Heart right ventricle (tissue), 16 donors: ENCODE measurements around the gene TPSB2. TPM values are rescaled to one million over a fixed set of nuclear protein-coding genes. Genes with fewer than 3 reads are reported as not detected.
A peak's percentile ranks its signal among the peaks of the same experiment; 100 is the strongest.
"Not testable (repeated sequence)": the region's sequence is repeated elsewhere in the genome, so short reads cannot be mapped to it uniquely, and the experiment has no call there.

ENCODE experiments used
- ATAC-seq, 8 donors: fragments of 200-7000 bp; cut with Tn5 transposase; one replicate each; pipeline ENCODE4 v1.9.1; 2020; ENCODE audit warnings: mild to moderate bottlenecking in 8 of 8, moderate library complexity in 8 of 8, moderate number of reproducible peaks in 1 of 8
- DNase-seq, 2 donors: peaks; one replicate each; pipeline ENCODE4 v3.0.0-alpha.2; 2020
- H3K27ac ChIP-seq, 10 donors: fragments of 200-600 bp; sonication (generic) in 2 of 10; one replicate each; pipeline versions ENCODE4 v1.5.0 to v1.8.0; 2020 to 2022; ENCODE audit warnings: mild to moderate bottlenecking in 3 of 10
- H3K27me3 ChIP-seq, 7 donors: fragments of 200-600 bp; one replicate each; pipeline ENCODE4 v1.8.0; 2021 to 2022; ENCODE audit warnings: mild to moderate bottlenecking in 2 of 7
- H3K36me3 ChIP-seq, 9 donors: fragments of 200-600 bp; sonication (generic) in 1 of 9; one replicate each; pipeline versions ENCODE4 v1.5.0 to v1.8.0; 2020 to 2022; ENCODE audit warnings: mild to moderate bottlenecking in 2 of 9
- H3K4me1 ChIP-seq, 9 donors: fragments of 200-600 bp; sonication (generic) in 1 of 9; one replicate each; pipeline versions ENCODE4 v1.5.0 to v1.8.0; 2020 to 2022; ENCODE audit warnings: mild to moderate bottlenecking in 4 of 9
- H3K4me3 ChIP-seq, 10 donors: fragments of 200-600 bp; sonication (generic) in 2 of 10; one replicate each; pipeline versions ENCODE4 v1.5.0 to v1.8.0; 2020 to 2022; ENCODE audit warnings: mild to moderate bottlenecking in 7 of 10, moderate library complexity in 2 of 10
- H3K9me3 ChIP-seq, 11 donors: fragments of 200-600 bp in 10 of 11; sonication (generic) in 2 of 11; one replicate each; pipeline versions ENCODE4 v1.5.0 to v1.8.0; 2013 to 2022; ENCODE audit warnings: mild to moderate bottlenecking in 2 of 11, control low read depth in 1 of 11, moderate library complexity in 1 of 11
- WGBS, 2 donors: extraction: QIAGEN DNeasy Blood & Tissue Kit; methylation state at CpG; one replicate each; pipeline ENCODE4 v1.1.7; 2013; ENCODE audit warnings: inconsistent platforms in 1 of 2; 5-methylcytosine and 5-hydroxymethylcytosine counted together
- intact Hi-C, 10 donors: fragments of 100-400 bp; cut with DNase I; formaldehyde crosslinking; loops; one replicate each; pipeline versions ENCODE4 v1.11.1 to v1.14.2; 2022
- polyA plus RNA-seq, 2 donors: library from polyadenylated mRNA; stranded (reverse); fragments of 200-250 nt; gene quantifications; one replicate each; pipeline ENCODE4 v1.2.3, GENCODE V29; 2013
- total RNA-seq, 10 donors: library from RNA; stranded (reverse); fragmentation: NEBNext Ultra II Directional in 3 of 10; extraction: Animal tissue kit (Norgen Biotek cat#: 25700) in 3 of 10; gene quantifications; one replicate each; pipeline versions ENCODE4 v1.2.1 to v1.2.4, GENCODE V29; 2021 to 2023
- TF ChIP-seq, protein P1 (sequence below), 9 donors: fragments of 200-600 bp; sonication (generic) in 2 of 9; IDR thresholded peaks; one replicate each; pipeline versions ENCODE4 v1.5.0 to v1.8.0; 2021 to 2022; ENCODE audit warnings: antibody characterized with exemption in 9 of 9, mild to moderate bottlenecking in 5 of 9, moderate library complexity in 1 of 9
- donor health status: Arrhythmogenic right ventricular cardiomyopathy.
- donor health status: ischemic (EF 13 %, LVEDD 7.1; RV severe dilation, severe dysfunction).
- donor health status: healthy with polysubstance abuse.
- donor health status: DM: no; HTN: yes; CAD: no.
- donor health status: DM: no; HTN: no; CAD: no.
- donor health status: ischemic (EF 25% LVEDD 6.9; RV normal size, moderate dysfunction).
- donor health status: ischemic (EF 25% LVEDD 5.7; RV mildly dilated, moderate dysfunction).
- donor health status: healthy.
- donor health status: DM: yes; HTN: yes; CAD: no.
- donor health status: Ischemic cardiomyopathy.
- donor health status: ischemic (EF 35%, LVEDD 5.7; RV mildly dilated, moderate dysfunction).
- donor health status: nonischemic (EF 11% LVEDD 7.7; RV severe dilation, severe dysfunction).
- donor health status: DM: yes; HTN: yes; CAD: no.
- donor health status: PGD.
- donor health status: ischemic (EF 29% LVEDD 5.4; RV normal size, mild dysfunction).
- donor health status: nonischemic (EF 23%, LVEDD 6.1; RV moderate dilation, normal function).

Gene TPSB2
- total and polyA plus RNA-seq, 12 donors, result 0.33 to 6.4 (median 1.9) TPM

DNA sequence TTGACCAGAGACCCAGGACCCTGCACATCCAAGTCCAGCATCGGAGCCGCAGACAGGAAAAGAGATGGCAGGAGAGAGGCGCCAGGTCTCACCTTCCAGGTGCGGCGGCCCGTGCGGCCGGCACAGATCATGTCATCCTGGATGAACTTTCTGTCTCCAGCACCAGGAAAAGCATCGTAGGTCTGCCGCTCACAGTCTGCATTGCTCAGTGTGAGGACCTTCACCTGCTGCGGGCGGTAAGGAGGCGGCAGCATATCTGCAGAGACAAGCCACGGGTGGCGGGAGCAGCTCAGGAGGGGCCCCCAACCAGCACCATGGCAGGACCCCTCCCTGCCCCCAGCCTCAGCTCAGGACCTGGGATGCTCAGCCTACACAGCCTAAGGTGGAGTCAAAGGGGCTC lies 43.8 kb upstream of the TPSB2 start:
- ATAC-seq, result no peak
- TF ChIP-seq, protein P1, sequence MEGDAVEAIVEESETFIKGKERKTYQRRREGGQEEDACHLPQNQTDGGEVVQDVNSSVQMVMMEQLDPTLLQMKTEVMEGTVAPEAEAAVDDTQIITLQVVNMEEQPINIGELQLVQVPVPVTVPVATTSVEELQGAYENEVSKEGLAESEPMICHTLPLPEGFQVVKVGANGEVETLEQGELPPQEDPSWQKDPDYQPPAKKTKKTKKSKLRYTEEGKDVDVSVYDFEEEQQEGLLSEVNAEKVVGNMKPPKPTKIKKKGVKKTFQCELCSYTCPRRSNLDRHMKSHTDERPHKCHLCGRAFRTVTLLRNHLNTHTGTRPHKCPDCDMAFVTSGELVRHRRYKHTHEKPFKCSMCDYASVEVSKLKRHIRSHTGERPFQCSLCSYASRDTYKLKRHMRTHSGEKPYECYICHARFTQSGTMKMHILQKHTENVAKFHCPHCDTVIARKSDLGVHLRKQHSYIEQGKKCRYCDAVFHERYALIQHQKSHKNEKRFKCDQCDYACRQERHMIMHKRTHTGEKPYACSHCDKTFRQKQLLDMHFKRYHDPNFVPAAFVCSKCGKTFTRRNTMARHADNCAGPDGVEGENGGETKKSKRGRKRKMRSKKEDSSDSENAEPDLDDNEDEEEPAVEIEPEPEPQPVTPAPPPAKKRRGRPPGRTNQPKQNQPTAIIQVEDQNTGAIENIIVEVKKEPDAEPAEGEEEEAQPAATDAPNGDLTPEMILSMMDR (IDR thresholded peaks at IDR 0.05), result no peak
- no peaks in the 10 kb centered on the region for H3K36me3 ChIP-seq
- H3K27me3 ChIP-seq, result peaks cover 0 to 38% (median 27%) of the 10 kb centered on the region in 7 donors
- WGBS, 2 donors, result 87 to 88% methylated on average over 15 of the region's 15 CpGs
- DNase-seq, result no peak
- intact Hi-C loops, result no loop called here
- H3K27ac ChIP-seq, result no peak overlapping the region
- H3K9me3 ChIP-seq, result no peaks in the 10 kb centered on the region
- peaks cover 0 to 7% (median 3%) of the 10 kb centered on the region in 9 donors for H3K4me1 ChIP-seq
- no peak overlapping the region for H3K4me3 ChIP-seq

DNA sequence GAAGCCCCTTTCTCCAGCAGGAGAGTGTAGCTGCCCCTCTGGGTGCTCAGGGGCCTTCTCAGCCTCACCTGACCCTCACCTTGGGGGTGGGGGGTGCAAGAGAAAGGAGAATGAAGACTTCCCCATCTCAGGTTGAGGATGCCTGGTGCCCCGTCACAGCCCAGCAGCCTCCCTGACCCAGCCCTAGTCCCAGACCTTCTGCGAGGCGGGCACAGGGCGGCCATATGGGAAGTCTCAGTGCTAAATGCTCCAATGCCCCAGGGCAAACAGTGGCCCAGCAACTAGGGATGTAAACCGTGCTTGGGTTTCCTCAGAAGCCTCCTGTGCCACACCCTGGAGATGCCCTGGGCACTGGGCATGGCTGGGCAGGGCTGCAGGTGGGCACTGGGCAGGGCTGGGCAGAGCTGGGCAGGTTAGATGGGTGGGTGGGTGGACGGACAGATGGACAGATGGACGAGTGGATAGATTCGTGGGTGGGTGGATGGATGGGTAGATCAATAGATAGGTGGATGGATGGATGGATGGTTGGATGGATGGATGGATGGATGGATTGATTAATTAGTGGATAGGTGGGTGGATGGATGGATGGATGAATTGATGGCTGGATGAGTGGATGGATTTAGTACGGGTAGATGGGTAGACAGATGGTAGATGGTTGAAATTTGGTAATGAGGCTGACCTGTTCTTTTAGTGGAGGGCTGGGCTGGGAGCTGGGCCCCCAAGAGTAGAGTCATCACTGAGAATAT lies 42.6 kb upstream of the TPSB2 start:
- H3K9me3 ChIP-seq, result no peaks in the 10 kb centered on the region
- ATAC-seq (no peak), DNase-seq (no peak)
- peaks cover 0 to 7% (median 3%) of the 10 kb centered on the region in 9 donors for H3K4me1 ChIP-seq
- TF ChIP-seq, protein P1 (IDR thresholded peaks at IDR 0.05), result no peak
- no peaks in the 10 kb centered on the region for H3K36me3 ChIP-seq
- no peak overlapping the region for H3K4me3 ChIP-seq
- H3K27me3 ChIP-seq, result peaks cover 0 to 29% (median 17%) of the 10 kb centered on the region in 7 donors
- intact Hi-C loops, result no loop called here
- 74 to 75% methylated on average over 9 of the region's 9 CpGs for WGBS, 2 donors
- no peak overlapping the region for H3K27ac ChIP-seq

DNA sequence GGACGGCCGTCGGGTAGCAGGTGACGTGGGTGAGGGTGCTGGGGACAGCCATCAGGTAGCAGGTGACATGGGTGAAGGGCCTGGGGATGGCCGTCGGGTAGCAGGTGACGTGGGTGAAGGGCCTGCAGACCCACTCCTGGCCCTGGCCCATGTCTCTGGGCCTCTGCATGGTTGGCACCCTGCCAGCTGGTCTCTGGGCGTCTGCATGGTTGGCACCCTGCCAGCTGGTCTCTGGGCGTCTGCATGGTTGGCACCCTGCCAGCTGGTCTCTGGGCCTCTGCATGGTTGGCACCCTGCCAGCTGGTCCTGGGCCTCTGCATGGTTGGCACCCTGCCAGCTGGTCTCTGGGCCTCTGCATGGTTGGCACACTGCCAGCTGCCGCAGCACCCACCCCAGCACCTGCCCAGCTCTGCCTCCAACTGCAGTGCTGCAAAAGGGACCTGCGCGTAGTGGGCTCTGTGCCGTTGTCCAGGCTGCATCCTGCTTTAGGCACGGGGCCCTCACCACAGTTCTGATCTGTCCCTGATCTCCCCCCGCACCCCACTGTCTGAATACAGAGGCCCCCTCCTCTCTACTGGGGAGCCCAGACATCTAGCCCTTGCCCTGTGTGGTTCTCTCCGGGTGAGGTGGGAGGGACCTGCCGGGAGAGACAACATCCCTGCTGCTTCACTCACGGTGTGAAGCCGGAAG lies 41.9 kb upstream of the TPSB2 start:
- ATAC-seq, result peak in 6 of 8 donors; percentile 19 to 75 (median 62)
- H3K27ac ChIP-seq, H3K4me3 ChIP-seq, intact Hi-C loops, H3K36me3 ChIP-seq, H3K4me1 ChIP-seq, H3K9me3 ChIP-seq: not testable (repeated sequence)
- H3K27me3 ChIP-seq, result peaks cover 0 to 23% (median 11%) of the 10 kb centered on the region in 7 donors
- peak; percentile 13 to 45 for DNase-seq
- 14 to 15% methylated on average over 19 of the region's 19 CpGs for WGBS, 2 donors

DNA sequence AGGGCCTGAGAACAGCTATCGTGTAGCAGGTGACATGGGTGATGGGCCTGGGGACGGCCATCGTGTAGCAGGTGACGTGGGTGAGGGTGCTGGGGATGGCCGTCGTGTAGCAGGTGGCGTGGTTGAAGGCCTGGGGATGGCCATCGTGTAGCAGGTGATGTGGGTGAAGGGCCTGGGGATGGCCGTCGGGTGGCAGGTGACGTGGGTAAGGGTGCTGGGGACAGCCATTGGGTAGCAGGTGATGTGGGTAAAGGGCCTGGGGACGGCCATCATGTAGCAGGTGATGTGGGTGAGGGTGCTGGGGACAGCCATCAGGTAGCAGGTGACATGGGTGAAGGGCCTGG lies 41.4 kb upstream of the TPSB2 start:
- intact Hi-C loops, result no loop called here
- WGBS, 2 donors, result 74 to 78% methylated on average over 12 of the region's 12 CpGs
- H3K4me3 ChIP-seq, result no peak overlapping the region
- H3K36me3 ChIP-seq, result no peaks in the 10 kb centered on the region
- TF ChIP-seq, protein P1 (IDR thresholded peaks at IDR 0.05), result no peak
- ATAC-seq (no peak), DNase-seq (no peak)
- H3K27ac ChIP-seq, result no peak overlapping the region
- H3K27me3 ChIP-seq, result peaks cover 0 to 19% (median 7%) of the 10 kb centered on the region in 7 donors
- H3K4me1 ChIP-seq, result peaks cover 0 to 7% (median 3%) of the 10 kb centered on the region in 9 donors
- no peaks in the 10 kb centered on the region for H3K9me3 ChIP-seq

DNA sequence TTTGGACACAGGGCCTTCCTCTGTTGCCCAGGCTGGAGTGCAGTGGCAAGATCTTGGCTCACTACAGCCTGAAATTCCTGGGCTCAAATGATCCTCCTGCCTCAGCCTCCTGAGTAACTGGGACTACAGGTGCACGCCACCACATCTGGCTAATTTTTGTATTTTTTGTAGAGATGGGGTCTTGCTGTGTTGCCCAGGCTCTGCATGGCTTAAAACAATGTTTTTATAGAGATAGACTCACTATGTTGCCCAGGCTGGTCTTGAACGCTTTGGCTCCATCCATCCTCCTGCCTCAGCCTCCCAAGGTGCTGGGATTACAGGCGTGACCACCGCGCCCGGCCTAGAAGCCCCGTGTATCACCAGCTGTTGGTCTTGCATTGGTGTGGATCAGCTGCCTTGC lies 39.4 kb upstream of the TPSB2 start:
- intact Hi-C loops, H3K4me3 ChIP-seq, DNase-seq, ATAC-seq, H3K9me3 ChIP-seq, H3K27ac ChIP-seq, H3K4me1 ChIP-seq, H3K36me3 ChIP-seq: not testable (repeated sequence)
- H3K27me3 ChIP-seq, result peaks cover 0 to 14% (median 0%) of the 10 kb centered on the region in 7 donors
- 93 to 96% methylated on average over 7 of the region's 7 CpGs for WGBS, 2 donors
